Endothelial cell of umbilical vein (primary cell): Measurements from ENCODE around the gene PRR9. TPM values are rescaled to one million over a fixed set of nuclear protein-coding genes. Genes with fewer than 3 reads are reported as not detected.
A peak's percentile ranks its signal among the peaks of the same experiment; 100 is the strongest.

ENCODE experiments used
- BruUV-seq: library from RNA; stranded (reverse); fragments of 400-500 nt; replicated peaks from 2 replicates; lab custom pipeline; 2021; lab: Mats Ljungman, UMichigan
- CTCF ChIA-PET: fragments of 300-600, 350-600 bp; sonication (Branson Sonifier 250); formaldehyde crosslinking; loops from one replicate; lab custom pipeline; 2021; ENCODE audit warnings: antibody characterized with exemption, inconsistent platforms; lab: Charles Lee
- POLR2A ChIA-PET: fragments of 300-600, 350-600 bp; sonication (Branson Sonifier 250); formaldehyde crosslinking; loops from one replicate; lab custom pipeline; 2021; ENCODE audit warnings: antibody characterized with exemption, inconsistent platforms; lab: Charles Lee
- DNase-seq: peaks from one replicate; pipeline ENCODE4 v3.0.0-alpha.2; 2011; ENCODE audit warnings: low read depth, low spot score
- FAIRE-seq: peaks from 2 replicates; lab custom pipeline; 2011; peaks lifted over from hg19 to GRCh38; lab: Jason Lieb, UNC
- H2AFZ ChIP-seq: 2 replicates; pipeline ENCODE4 v1.6.0; 2012; ENCODE audit warnings: low read depth, low read length, control low read depth, inconsistent platforms
- H3K27ac ChIP-seq: 2 replicates; pipeline ENCODE4 v1.5.1; 2011; ENCODE audit warnings: low read depth, mild to moderate bottlenecking, control low read depth, low read length, moderate library complexity; ENCODE audit not compliant: insufficient read depth
- H3K27me3 ChIP-seq, 2 experiments: 2 replicates each; pipeline versions ENCODE4 v1.6.0 to v1.6.1; 2011; ENCODE audit warnings: low read length in 2 of 2, mixed read lengths in 1 of 2; ENCODE audit not compliant: control insufficient read depth in 2 of 2, insufficient read depth in 2 of 2
- H3K36me3 ChIP-seq, 2 experiments: 2 replicates in 1 of 2; 3 replicates in 1 of 2; pipeline ENCODE4 v1.5.1; 2011; ENCODE audit warnings: low read length in 2 of 2, mild to moderate bottlenecking in 1 of 2, moderate library complexity in 1 of 2; ENCODE audit not compliant: control insufficient read depth in 2 of 2, insufficient read depth in 2 of 2; ENCODE audit errors: extremely low read depth in 1 of 2
- H3K4me1 ChIP-seq: 3 replicates; pipeline ENCODE4 v1.5.1; 2011; ENCODE audit warnings: mild to moderate bottlenecking, low read length; ENCODE audit not compliant: control insufficient read depth, insufficient read depth; ENCODE audit errors: extremely low read depth
- H3K4me2 ChIP-seq: 2 replicates; pipeline ENCODE4 v1.6.1; 2011; ENCODE audit warnings: low read length, control low read depth, mixed read lengths; ENCODE audit not compliant: insufficient read depth
- H3K4me3 ChIP-seq, 3 experiments: fragments of 200-600 bp in 1 of 3; sonication (generic), shearing (Covaris generic) in 1 of 3; replicated peaks in 1 of 3; 2 replicates each; pipeline ENCODE4 v1.5.1; 2011 to 2016; ENCODE audit warnings: control low read depth in 3 of 3, low read length in 3 of 3, mild to moderate bottlenecking in 2 of 3, inconsistent platforms in 1 of 3, low read depth in 1 of 3, moderate library complexity in 1 of 3; ENCODE audit not compliant: insufficient read depth in 1 of 3
- H3K79me2 ChIP-seq: 2 replicates; pipeline ENCODE4 v1.6.0; 2012; ENCODE audit warnings: low read length, inconsistent platforms; ENCODE audit not compliant: control insufficient read depth, insufficient read depth
- H3K9ac ChIP-seq: replicated peaks from 2 replicates; pipeline ENCODE3; 2011; ENCODE audit warnings: low read length, control low read depth; ENCODE audit not compliant: insufficient read depth; ENCODE audit errors: extremely low read depth
- H3K9me1 ChIP-seq: replicated peaks from 3 replicates; pipeline ENCODE4 v1.6.0; 2011; ENCODE audit warnings: mild to moderate bottlenecking, low read length; ENCODE audit not compliant: control insufficient read depth, insufficient read depth; ENCODE audit errors: extremely low read depth
- H3K9me3 ChIP-seq: replicated peaks from 2 replicates; pipeline ENCODE4 v1.5.1; 2012; ENCODE audit warnings: low read length, inconsistent platforms; ENCODE audit not compliant: control insufficient read depth, insufficient read depth
- H4K20me1 ChIP-seq: replicated peaks from 2 replicates; pipeline ENCODE3; 2011; ENCODE audit warnings: mild to moderate bottlenecking, low read length; ENCODE audit not compliant: control insufficient read depth, insufficient read depth; ENCODE audit errors: extremely low read depth
- CTCF ChIP-seq, 2 donors: IDR thresholded peaks; 1 replicate in 1 of 2; 2 replicates in 1 of 2; pipeline ENCODE4 v1.5.1; 2011; ENCODE audit warnings: low read length in 2 of 2, mild to moderate bottlenecking in 2 of 2, moderate library complexity in 2 of 2, control low read depth in 1 of 2, inconsistent platforms in 1 of 2, low read depth in 1 of 2; ENCODE audit not compliant: insufficient read depth in 1 of 2; ENCODE audit errors: extremely low read depth in 1 of 2
- EZH2 ChIP-seq: IDR thresholded peaks from 2 replicates; pipeline ENCODE4 v1.6.1; 2012; ENCODE audit warnings: borderline replicate concordance, low read depth, mild to moderate bottlenecking, moderate library complexity, low read length, inconsistent platforms; ENCODE audit not compliant: severe bottlenecking
- JUN ChIP-seq: IDR thresholded peaks from 2 replicates; pipeline ENCODE4 v1.6.1; 2011; ENCODE audit warnings: borderline replicate concordance, low read depth; ENCODE audit not compliant: insufficient read length, insufficient read depth
- dilution Hi-C: fragments of 300-500 bp; cut with MboI; formaldehyde crosslinking; loops from one replicate; pipeline ENCODE4 v1.15.0; 2019; ENCODE audit warnings: low sequenced_read_pairs; ENCODE audit not compliant: extremely low pct_ligation_motif_present
- intact Hi-C: fragments of 100-400 bp; cut with micrococcal nuclease; formaldehyde crosslinking; loops from one replicate; pipeline ENCODE4 v1.10.0; 2022
- polyA plus RNA-seq, 4 experiments: library from polyadenylated mRNA; depleted of rRNA in 3 of 4; stranded (reverse) in 3 of 4; unstranded in 1 of 4; fragments of >200 nt; gene quantifications; 2 replicates each; pipeline versions ENCODE4 v1.2.1 to v1.2.3, GENCODE V29; 2011 to 2012; ENCODE audit warnings: missing spikeins in 1 of 4
- total RNA-seq: library from RNA; stranded (reverse); gene quantifications from 2 replicates; pipeline ENCODE4 v1.2.3, GENCODE V29; 2021

PRR9 gene
- total and polyA plus RNA-seq, 2 donors (not counting 3 experiments of a cell fraction or from before 2014, with no cell fraction given) = not detected

GRCh38 chr1:153192697-153193096 lies 24.7 kb upstream of the PRR9 start:
- Histone ChIP-seq H3K27ac (no peak overlapping the region), H3K9me3 (no peaks in the 10 kb centered on the region), H3K36me3 (no peaks in the 10 kb centered on the region), H3K27me3 (no peaks in the 10 kb centered on the region), H3K4me2 (no peak overlapping the region), H3K4me3 (no peak overlapping the region), H3K9me1 (no peaks in the 10 kb centered on the region), H3K9ac (no peak overlapping the region), H3K4me1 (no peaks in the 10 kb centered on the region), H2AFZ (no peak overlapping the region), H3K79me2 (no peaks in the 10 kb centered on the region), H4K20me1 (no peaks in the 10 kb centered on the region)
- intact Hi-C loops (loop anchor here (1.0 kb wide), 1 partner anchor 323 kb away; no protein-coding TSS in a partner anchor), dilution Hi-C loops (no loop called here)
- DNase-seq = no peak
- ChIA-PET CTCF (interaction anchor here (0.8 to 2.8 kb wide), 8 partner anchors 9 to 540 kb away, joined by 3 to 38 read pairs (median 4); partner anchors contain the start of gene SMCP), POLR2A (no interaction called here)
- peak; percentile 7 to 16 for TF ChIP-seq CTCF (IDR thresholded peaks at IDR 0.05; ENCODE audit: extremely low read depth in 1 of 2, insufficient read depth in 1 of 2, low read depth in 1 of 2, low read length in 2 of 2)
- TF ChIP-seq EZH2 = no peak
- FAIRE-seq = no peak
- BruUV-seq = no TSS peak

- H2AFZ ChIP-seq = no peak overlapping the region
- H3K9me3 ChIP-seq = no peaks in the 10 kb centered on the region
- H3K4me1 ChIP-seq = no peaks in the 10 kb centered on the region
- dilution Hi-C loops = no loop called here
- H3K27me3 ChIP-seq = no peaks in the 10 kb centered on the region
- no TSS peak for BruUV-seq
- no peaks in the 10 kb centered on the region for H3K36me3 ChIP-seq
- POLR2A ChIA-PET = no interaction called here
- H3K4me2 ChIP-seq = no peak overlapping the region
- intact Hi-C loops = no loop called here
- TF ChIP-seq JUN = no peak
- CTCF ChIA-PET = no interaction called here
- no peak overlapping the region for H3K4me3 ChIP-seq
- no peak overlapping the region for H3K9ac ChIP-seq
- H3K79me2 ChIP-seq = no peaks in the 10 kb centered on the region
- no peak for DNase-seq
- no peak for FAIRE-seq
- H3K27ac ChIP-seq = no peak overlapping the region
- H4K20me1 ChIP-seq = no peaks in the 10 kb centered on the region
- no peaks in the 10 kb centered on the region for H3K9me1 ChIP-seq
These were observed 22.9 kb upstream of the PRR9 start for GRCh38 chr1:153194331-153195050.
